Measurements from ENCODE around the gene FBXL19.

FBXL19 gene

GRCh38 chr16:30983289-30983889 is 60.0 kb downstream of the FBXL19 start:
- Histone ChIP-seq H3K9me3 (no peaks in the 10 kb centered on the region), H3K4me3 (ENCODE audit: low read depth in 1 of 2, low read length in 1 of 2) (no peak overlapping the region), H3K4me1 (ENCODE audit: control insufficient read depth in 1 of 2, insufficient read depth in 1 of 2, low read depth in 1 of 2, low read length in 1 of 2) (peaks cover 4 to 9% of the 10 kb centered on the region in 2 experiments), H3K27ac (no peak overlapping the region), H3K27me3 (no peaks in the 10 kb centered on the region), H3K36me3 (peaks cover 55% of the 10 kb centered on the region)
- TF ChIP-seq, protein P1, sequence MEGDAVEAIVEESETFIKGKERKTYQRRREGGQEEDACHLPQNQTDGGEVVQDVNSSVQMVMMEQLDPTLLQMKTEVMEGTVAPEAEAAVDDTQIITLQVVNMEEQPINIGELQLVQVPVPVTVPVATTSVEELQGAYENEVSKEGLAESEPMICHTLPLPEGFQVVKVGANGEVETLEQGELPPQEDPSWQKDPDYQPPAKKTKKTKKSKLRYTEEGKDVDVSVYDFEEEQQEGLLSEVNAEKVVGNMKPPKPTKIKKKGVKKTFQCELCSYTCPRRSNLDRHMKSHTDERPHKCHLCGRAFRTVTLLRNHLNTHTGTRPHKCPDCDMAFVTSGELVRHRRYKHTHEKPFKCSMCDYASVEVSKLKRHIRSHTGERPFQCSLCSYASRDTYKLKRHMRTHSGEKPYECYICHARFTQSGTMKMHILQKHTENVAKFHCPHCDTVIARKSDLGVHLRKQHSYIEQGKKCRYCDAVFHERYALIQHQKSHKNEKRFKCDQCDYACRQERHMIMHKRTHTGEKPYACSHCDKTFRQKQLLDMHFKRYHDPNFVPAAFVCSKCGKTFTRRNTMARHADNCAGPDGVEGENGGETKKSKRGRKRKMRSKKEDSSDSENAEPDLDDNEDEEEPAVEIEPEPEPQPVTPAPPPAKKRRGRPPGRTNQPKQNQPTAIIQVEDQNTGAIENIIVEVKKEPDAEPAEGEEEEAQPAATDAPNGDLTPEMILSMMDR (IDR thresholded peaks at IDR 0.05), result no peak

DNA sequence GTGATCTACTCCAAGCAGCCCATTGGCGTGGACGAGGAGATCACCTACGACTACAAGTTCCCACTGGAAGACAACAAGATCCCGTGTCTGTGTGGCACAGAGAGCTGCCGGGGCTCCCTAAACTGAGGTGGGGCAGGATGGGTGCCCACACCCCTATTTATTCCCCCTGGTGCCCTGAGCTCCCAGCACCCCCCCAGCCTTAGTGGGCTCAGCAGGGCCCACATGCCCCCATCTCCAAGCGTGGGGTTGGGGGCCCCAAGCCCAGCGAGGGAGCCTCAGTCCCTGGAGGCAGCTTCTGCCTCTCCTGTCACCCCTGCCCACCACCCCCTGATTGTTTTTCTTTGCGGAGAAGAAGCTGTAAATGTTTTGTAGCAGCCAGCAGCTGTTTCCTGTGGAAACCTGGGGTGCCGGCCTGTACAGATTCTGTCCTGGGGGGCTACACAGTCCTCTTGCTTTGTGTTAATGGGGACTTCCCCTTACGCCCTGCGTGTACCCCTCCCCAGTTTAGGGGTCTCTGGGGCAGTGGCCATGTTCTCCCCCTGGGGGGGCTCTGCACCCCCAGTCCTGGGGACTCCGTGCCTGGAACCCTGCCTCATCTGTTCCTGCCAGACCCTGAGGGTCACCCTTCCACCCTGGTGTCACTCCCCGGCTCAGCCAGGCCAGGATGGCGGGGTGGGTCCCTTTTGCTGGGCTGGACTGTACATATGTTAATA is 60.7 kb downstream of the FBXL19 start:
- TF ChIP-seq, protein P1 (IDR thresholded peaks at IDR 0.05), result no peak
- Histone ChIP-seq H3K27ac (no peak overlapping the region), H3K27me3 (no peaks in the 10 kb centered on the region), H3K4me1 (ENCODE audit: control insufficient read depth in 1 of 2, insufficient read depth in 1 of 2, low read depth in 1 of 2, low read length in 1 of 2) (peaks cover 4 to 9% of the 10 kb centered on the region in 2 experiments), H3K9me3 (no peaks in the 10 kb centered on the region), H3K4me3 (ENCODE audit: low read depth in 1 of 2, low read length in 1 of 2) (no peak overlapping the region), H3K36me3 (peaks cover 48% of the 10 kb centered on the region)

GRCh38 chr16:30984669-30985400 is 61.5 kb downstream of the FBXL19 start, which contains the start of gene HSD3B7:
HSD3B7 (plus strand) TSS chr16:30985207; CDS start chr16:30985659, 452 bp downstream.
- H3K4me3 ChIP-seq (ENCODE audit: low read depth in 1 of 2, low read length in 1 of 2), result peak within 1 kb of the TSS; percentile 38 to 41
- no peaks in the 10 kb centered on the region for H3K27me3 ChIP-seq
- peaks cover 4 to 9% of the 10 kb centered on the region in 2 experiments for H3K4me1 ChIP-seq (ENCODE audit: control insufficient read depth in 1 of 2, insufficient read depth in 1 of 2, low read depth in 1 of 2, low read length in 1 of 2)
- no peak within 1 kb of the TSS for H3K27ac ChIP-seq
- H3K36me3 ChIP-seq, result peaks cover 40% of the 10 kb centered on the region
- no peaks in the 10 kb centered on the region for H3K9me3 ChIP-seq
- TF ChIP-seq, protein P1 (IDR thresholded peaks at IDR 0.05), result peak; percentile 95

- no peaks in the 10 kb centered on the region for H3K9me3 ChIP-seq
- TF ChIP-seq, protein P1 (IDR thresholded peaks at IDR 0.05), result no peak
- H3K4me3 ChIP-seq (ENCODE audit: low read depth in 1 of 2, low read length in 1 of 2), result peak overlapping the region; percentile 38 to 41
- peaks cover 4 to 9% of the 10 kb centered on the region in 2 experiments for H3K4me1 ChIP-seq (ENCODE audit: control insufficient read depth in 1 of 2, insufficient read depth in 1 of 2, low read depth in 1 of 2, low read length in 1 of 2)
- H3K36me3 ChIP-seq, result peaks cover 33% of the 10 kb centered on the region
- no peaks in the 10 kb centered on the region for H3K27me3 ChIP-seq
- H3K27ac ChIP-seq, result no peak overlapping the region
Observed at GRCh38 chr16:30985401-30986128, 62.2 kb downstream of the FBXL19 start.

Data from neutrophil (primary cell).